Fibroblast of skin of left quadriceps (primary cell): ENCODE data around the gene EXPH5.
"Not testable (repeated sequence)": the region's sequence is repeated elsewhere in the genome, so short reads cannot be mapped to it uniquely, and the experiment has no call there.

ENCODE experiments used
- DNase-seq, 2 experiments: peaks; one replicate each; pipeline ENCODE4 v3.0.0-alpha.2; 2013; ENCODE audit warnings: low read depth in 2 of 2

The EXPH5 gene

GRCh38 chr11:108606070-108606469, 12.5 kb upstream of the EXPH5 start:
- no peak for DNase-seq

GRCh38 chr11:108602818-108603217, 9.2 kb upstream of the EXPH5 start:
- not testable (repeated sequence) for DNase-seq

- no peak for DNase-seq
Measured at GRCh38 chr11:108601150-108601549, 7.6 kb upstream of the EXPH5 start.

GRCh38 chr11:108599978-108600377, 6.4 kb upstream of the EXPH5 start:
- no peak for DNase-seq

- no peak for DNase-seq
Measured at GRCh38 chr11:108597736-108598355, 4.3 kb upstream of the EXPH5 start.

GRCh38 chr11:108596701-108597100, 3.1 kb upstream of the EXPH5 start:
- DNase-seq = no peak

- no peak for DNase-seq
Measured at GRCh38 chr11:108593923-108594434, 411 bp upstream of the EXPH5 start.

GRCh38 chr11:108592591-108593213, 866 bp downstream of the EXPH5 start:
- DNase-seq = no peak

GRCh38 chr11:108591893-108592292, 1.7 kb downstream of the EXPH5 start:
- DNase-seq = no peak

GRCh38 chr11:108589136-108589535, 4.4 kb downstream of the EXPH5 start:
- no peak for DNase-seq

- no peak for DNase-seq
Measured at GRCh38 chr11:108588287-108588686, 5.3 kb downstream of the EXPH5 start.

- DNase-seq = no peak
Measured at GRCh38 chr11:108587109-108587508, 6.5 kb downstream of the EXPH5 start.

GRCh38 chr11:108586600-108586999, 7.0 kb downstream of the EXPH5 start:
- no peak for DNase-seq

GRCh38 chr11:108586185-108586584, 7.4 kb downstream of the EXPH5 start:
- not testable (repeated sequence) for DNase-seq

GRCh38 chr11:108584973-108585372, 8.6 kb downstream of the EXPH5 start:
- no peak for DNase-seq

- no peak for DNase-seq
Measured at GRCh38 chr11:108580645-108581044, 12.9 kb downstream of the EXPH5 start.

- no peak for DNase-seq
Measured at GRCh38 chr11:108580043-108580442, 13.5 kb downstream of the EXPH5 start.

GRCh38 chr11:108576523-108576922, 17.0 kb downstream of the EXPH5 start:
- no peak for DNase-seq

- DNase-seq = no peak
Measured at GRCh38 chr11:108574675-108575074, 18.9 kb downstream of the EXPH5 start.

GRCh38 chr11:108571001-108571400, 22.6 kb downstream of the EXPH5 start:
- no peak for DNase-seq

GRCh38 chr11:108569896-108570295, 23.7 kb downstream of the EXPH5 start:
- DNase-seq = no peak

GRCh38 chr11:108568195-108568858, 25.2 kb downstream of the EXPH5 start:
- DNase-seq = no peak

- DNase-seq = no peak
Measured at GRCh38 chr11:108565653-108566052, 27.9 kb downstream of the EXPH5 start.
